Measurements from ENCODE around the gene TTLL11. TPM values are rescaled to one million over a fixed set of nuclear protein-coding genes. Genes with fewer than 3 reads are reported as not detected.

TTLL11 gene
- polyA plus RNA-seq, 2 donors: 2.3 to 4.5 TPM

- Histone ChIP-seq H3K27me3 (ENCODE audit: control insufficient read depth in 1 of 2, insufficient read depth in 2 of 2, low read length in 2 of 2) (no peaks in the 10 kb centered on the region), H3K36me3 (ENCODE audit: control insufficient read depth in 2 of 2, insufficient read depth in 2 of 2, low read length in 1 of 2) (peaks cover 0 to 3% of the 10 kb centered on the region in 2 donors), H3K9me3 (ENCODE audit: control insufficient read depth in 2 of 2, insufficient read depth in 1 of 2, low read depth in 1 of 2, low read length in 1 of 2) (no peaks in the 10 kb centered on the region), H3K4me3 (ENCODE audit: low read depth in 1 of 2, low read length in 2 of 2) (no peak overlapping the region), H3K27ac (ENCODE audit: low read depth in 2 of 2, low read length in 1 of 2) (no peak overlapping the region), H3K4me1 (ENCODE audit: control insufficient read depth in 2 of 2, insufficient read depth in 2 of 2, low read length in 1 of 2) (no peaks in the 10 kb centered on the region)
- WGBS, 2 donors: 84 to 87% methylated on average over 3 of the region's 3 CpGs
Observed at GRCh38 chr9:122056484-122056883, 36.6 kb downstream of the TTLL11 start.

- no peak overlapping the region for H3K27ac ChIP-seq (ENCODE audit: low read depth in 2 of 2, low read length in 1 of 2)
- WGBS, 2 donors: 92 to 94% methylated on average over 6 of the region's 6 CpGs
- H3K9me3 ChIP-seq (ENCODE audit: control insufficient read depth in 2 of 2, insufficient read depth in 1 of 2, low read depth in 1 of 2, low read length in 1 of 2): no peaks in the 10 kb centered on the region
- H3K4me3 ChIP-seq (ENCODE audit: low read depth in 1 of 2, low read length in 2 of 2): no peak overlapping the region
- peaks cover 0 to 3% of the 10 kb centered on the region in 2 donors for H3K36me3 ChIP-seq (ENCODE audit: control insufficient read depth in 2 of 2, insufficient read depth in 2 of 2, low read length in 1 of 2)
- no peaks in the 10 kb centered on the region for H3K4me1 ChIP-seq (ENCODE audit: control insufficient read depth in 2 of 2, insufficient read depth in 2 of 2, low read length in 1 of 2)
- H3K27me3 ChIP-seq (ENCODE audit: control insufficient read depth in 1 of 2, insufficient read depth in 2 of 2, low read length in 2 of 2): no peaks in the 10 kb centered on the region
Observed at GRCh38 chr9:122055701-122056100, 37.4 kb downstream of the TTLL11 start.

GRCh38 chr9:122053567-122054350, 39.3 kb downstream of the TTLL11 start:
- peaks cover 0 to 1% of the 10 kb centered on the region in 2 donors for H3K36me3 ChIP-seq (ENCODE audit: control insufficient read depth in 2 of 2, insufficient read depth in 2 of 2, low read length in 1 of 2)
- no peaks in the 10 kb centered on the region for H3K27me3 ChIP-seq (ENCODE audit: control insufficient read depth in 1 of 2, insufficient read depth in 2 of 2, low read length in 2 of 2)
- H3K9me3 ChIP-seq (ENCODE audit: control insufficient read depth in 2 of 2, insufficient read depth in 1 of 2, low read depth in 1 of 2, low read length in 1 of 2): no peaks in the 10 kb centered on the region
- no peak overlapping the region for H3K4me3 ChIP-seq (ENCODE audit: low read depth in 1 of 2, low read length in 2 of 2)
- no peak overlapping the region for H3K27ac ChIP-seq (ENCODE audit: low read depth in 2 of 2, low read length in 1 of 2)
- no peaks in the 10 kb centered on the region for H3K4me1 ChIP-seq (ENCODE audit: control insufficient read depth in 2 of 2, insufficient read depth in 2 of 2, low read length in 1 of 2)
- WGBS, 2 donors: 83 to 84% methylated on average over 19 of the region's 19 CpGs

GRCh38 chr9:122053064-122053463, 40.0 kb downstream of the TTLL11 start:
- Histone ChIP-seq H3K9me3 (ENCODE audit: control insufficient read depth in 2 of 2, insufficient read depth in 1 of 2, low read depth in 1 of 2, low read length in 1 of 2) (no peaks in the 10 kb centered on the region), H3K4me3 (ENCODE audit: low read depth in 1 of 2, low read length in 2 of 2) (no peak overlapping the region), H3K4me1 (ENCODE audit: control insufficient read depth in 2 of 2, insufficient read depth in 2 of 2, low read length in 1 of 2) (no peaks in the 10 kb centered on the region), H3K36me3 (ENCODE audit: control insufficient read depth in 2 of 2, insufficient read depth in 2 of 2, low read length in 1 of 2) (no peaks in the 10 kb centered on the region), H3K27ac (ENCODE audit: low read depth in 2 of 2, low read length in 1 of 2) (no peak overlapping the region), H3K27me3 (ENCODE audit: control insufficient read depth in 1 of 2, insufficient read depth in 2 of 2, low read length in 2 of 2) (no peaks in the 10 kb centered on the region)
- WGBS, 2 donors: 84 to 87% methylated on average over 10 of the region's 10 CpGs

GRCh38 chr9:122051351-122052321, 41.5 kb downstream of the TTLL11 start:
- Histone ChIP-seq H3K4me3 (ENCODE audit: low read depth in 1 of 2, low read length in 2 of 2) (no peak overlapping the region), H3K27ac (ENCODE audit: low read depth in 2 of 2, low read length in 1 of 2) (no peak overlapping the region), H3K27me3 (ENCODE audit: control insufficient read depth in 1 of 2, insufficient read depth in 2 of 2, low read length in 2 of 2) (no peaks in the 10 kb centered on the region), H3K4me1 (ENCODE audit: control insufficient read depth in 2 of 2, insufficient read depth in 2 of 2, low read length in 1 of 2) (no peaks in the 10 kb centered on the region), H3K36me3 (ENCODE audit: control insufficient read depth in 2 of 2, insufficient read depth in 2 of 2, low read length in 1 of 2) (no peaks in the 10 kb centered on the region), H3K9me3 (ENCODE audit: control insufficient read depth in 2 of 2, insufficient read depth in 1 of 2, low read depth in 1 of 2, low read length in 1 of 2) (no peaks in the 10 kb centered on the region)
- WGBS, 2 donors: 86 to 91% methylated on average over 7 of the region's 7 CpGs

GRCh38 chr9:122050167-122050566, 42.9 kb downstream of the TTLL11 start:
- no peaks in the 10 kb centered on the region for H3K36me3 ChIP-seq (ENCODE audit: control insufficient read depth in 2 of 2, insufficient read depth in 2 of 2, low read length in 1 of 2)
- no peak overlapping the region for H3K27ac ChIP-seq (ENCODE audit: low read depth in 2 of 2, low read length in 1 of 2)
- no peak overlapping the region for H3K4me3 ChIP-seq (ENCODE audit: low read depth in 1 of 2, low read length in 2 of 2)
- H3K4me1 ChIP-seq (ENCODE audit: control insufficient read depth in 2 of 2, insufficient read depth in 2 of 2, low read length in 1 of 2): no peaks in the 10 kb centered on the region
- no peaks in the 10 kb centered on the region for H3K27me3 ChIP-seq (ENCODE audit: control insufficient read depth in 1 of 2, insufficient read depth in 2 of 2, low read length in 2 of 2)
- WGBS, 2 donors: 94 to 95% methylated on average over 7 of the region's 7 CpGs
- H3K9me3 ChIP-seq (ENCODE audit: control insufficient read depth in 2 of 2, insufficient read depth in 1 of 2, low read depth in 1 of 2, low read length in 1 of 2): no peaks in the 10 kb centered on the region

GRCh38 chr9:122042056-122042455, 51.1 kb downstream of the TTLL11 start:
- no peak overlapping the region for H3K4me3 ChIP-seq (ENCODE audit: low read depth in 1 of 2, low read length in 2 of 2)
- no peak overlapping the region for H3K27ac ChIP-seq (ENCODE audit: low read depth in 2 of 2, low read length in 1 of 2)
- WGBS, 2 donors: 79 to 90% methylated on average over 7 of the region's 7 CpGs
- no peaks in the 10 kb centered on the region for H3K4me1 ChIP-seq (ENCODE audit: control insufficient read depth in 2 of 2, insufficient read depth in 2 of 2, low read length in 1 of 2)
- H3K36me3 ChIP-seq (ENCODE audit: control insufficient read depth in 2 of 2, insufficient read depth in 2 of 2, low read length in 1 of 2): peaks cover 2 to 4% of the 10 kb centered on the region in 2 donors
- no peaks in the 10 kb centered on the region for H3K9me3 ChIP-seq (ENCODE audit: control insufficient read depth in 2 of 2, insufficient read depth in 1 of 2, low read depth in 1 of 2, low read length in 1 of 2)
- H3K27me3 ChIP-seq (ENCODE audit: control insufficient read depth in 1 of 2, insufficient read depth in 2 of 2, low read length in 2 of 2): no peaks in the 10 kb centered on the region

GRCh38 chr9:122040561-122041242, 52.4 kb downstream of the TTLL11 start:
- no peaks in the 10 kb centered on the region for H3K9me3 ChIP-seq (ENCODE audit: control insufficient read depth in 2 of 2, insufficient read depth in 1 of 2, low read depth in 1 of 2, low read length in 1 of 2)
- no peaks in the 10 kb centered on the region for H3K4me1 ChIP-seq (ENCODE audit: control insufficient read depth in 2 of 2, insufficient read depth in 2 of 2, low read length in 1 of 2)
- no peak overlapping the region for H3K4me3 ChIP-seq (ENCODE audit: low read depth in 1 of 2, low read length in 2 of 2)
- peaks cover 2 to 4% of the 10 kb centered on the region in 2 donors for H3K36me3 ChIP-seq (ENCODE audit: control insufficient read depth in 2 of 2, insufficient read depth in 2 of 2, low read length in 1 of 2)
- 27 to 49% methylated on average over 1 of the region's 1 CpG for WGBS, 2 donors
- H3K27me3 ChIP-seq (ENCODE audit: control insufficient read depth in 1 of 2, insufficient read depth in 2 of 2, low read length in 2 of 2): no peaks in the 10 kb centered on the region
- no peak overlapping the region for H3K27ac ChIP-seq (ENCODE audit: low read depth in 2 of 2, low read length in 1 of 2)

- Histone ChIP-seq H3K9me3 (ENCODE audit: control insufficient read depth in 2 of 2, insufficient read depth in 1 of 2, low read depth in 1 of 2, low read length in 1 of 2) (no peaks in the 10 kb centered on the region), H3K4me1 (ENCODE audit: control insufficient read depth in 2 of 2, insufficient read depth in 2 of 2, low read length in 1 of 2) (no peaks in the 10 kb centered on the region), H3K4me3 (ENCODE audit: low read depth in 1 of 2, low read length in 2 of 2) (no peak overlapping the region), H3K27me3 (ENCODE audit: control insufficient read depth in 1 of 2, insufficient read depth in 2 of 2, low read length in 2 of 2) (no peaks in the 10 kb centered on the region), H3K27ac (ENCODE audit: low read depth in 2 of 2, low read length in 1 of 2) (no peak overlapping the region), H3K36me3 (ENCODE audit: control insufficient read depth in 2 of 2, insufficient read depth in 2 of 2, low read length in 1 of 2) (peaks cover 2 to 4% of the 10 kb centered on the region in 2 donors)
- 94 to 97% methylated on average over 6 of the region's 6 CpGs for WGBS, 2 donors
Observed at GRCh38 chr9:122039234-122039633, 53.9 kb downstream of the TTLL11 start.

Data from esophagus (tissue), 2 donors.